SK-N-SH treated with all-trans-retinoic acid at 6 μM for 48 hours (cell line): ENCODE measurements around the gene ELFN2.

ENCODE experiments used
- CREB5 ChIP-seq: fragments of 250-450 bp; sonication (Bioruptor Pico); IDR thresholded peaks from 2 replicates; pipeline ENCODE4 v1.5.1; 2020; ENCODE audit warnings: low read depth, mild to moderate bottlenecking, moderate library complexity
- CSRNP3 ChIP-seq: fragments of 250-450 bp; sonication (Bioruptor Pico); IDR thresholded peaks from 2 replicates; pipeline ENCODE4 v1.5.1; 2021; ENCODE audit warnings: mild to moderate bottlenecking, moderate library complexity
- OSR1 ChIP-seq: fragments of 250-450 bp; sonication (Bioruptor Pico); IDR thresholded peaks from 2 replicates; pipeline ENCODE4 v1.8.0; 2022; ENCODE audit warnings: moderate library complexity, mild to moderate bottlenecking, inconsistent platforms
- ZC3H10 ChIP-seq: fragments of 250-450 bp; sonication (Bioruptor Pico); IDR thresholded peaks from 2 replicates; pipeline ENCODE4 v1.5.1; 2021; ENCODE audit warnings: mild to moderate bottlenecking, moderate library complexity
- ZNF70 ChIP-seq: fragments of 450-650 bp; formaldehyde crosslinking; IDR thresholded peaks from 2 replicates; pipeline ENCODE4 v1.5.0; 2020; ENCODE audit warnings: mild to moderate bottlenecking, moderate library complexity
- TF ChIP-seq, protein P1 (sequence below): fragments of 250-450 bp; sonication (Bioruptor Pico); IDR thresholded peaks from 2 replicates; pipeline ENCODE4 v1.8.0; 2020; ENCODE audit warnings: mild to moderate bottlenecking, moderate library complexity, borderline replicate concordance
- TF ChIP-seq, protein P2 (sequence below): fragments of 250-450 bp; sonication (Bioruptor Pico); IDR thresholded peaks from 2 replicates; pipeline ENCODE4 v1.8.0; 2021; ENCODE audit warnings: low read depth, mild to moderate bottlenecking, moderate library complexity, borderline replicate concordance

- TF ChIP-seq ZC3H10 (CRISPR knock-in tag) (no peak), ZNF70 (no peak), OSR1 (no peak), CREB5 (CRISPR knock-in tag) (no peak), CSRNP3 (CRISPR knock-in tag) (no peak)
- TF ChIP-seq, protein P1, sequence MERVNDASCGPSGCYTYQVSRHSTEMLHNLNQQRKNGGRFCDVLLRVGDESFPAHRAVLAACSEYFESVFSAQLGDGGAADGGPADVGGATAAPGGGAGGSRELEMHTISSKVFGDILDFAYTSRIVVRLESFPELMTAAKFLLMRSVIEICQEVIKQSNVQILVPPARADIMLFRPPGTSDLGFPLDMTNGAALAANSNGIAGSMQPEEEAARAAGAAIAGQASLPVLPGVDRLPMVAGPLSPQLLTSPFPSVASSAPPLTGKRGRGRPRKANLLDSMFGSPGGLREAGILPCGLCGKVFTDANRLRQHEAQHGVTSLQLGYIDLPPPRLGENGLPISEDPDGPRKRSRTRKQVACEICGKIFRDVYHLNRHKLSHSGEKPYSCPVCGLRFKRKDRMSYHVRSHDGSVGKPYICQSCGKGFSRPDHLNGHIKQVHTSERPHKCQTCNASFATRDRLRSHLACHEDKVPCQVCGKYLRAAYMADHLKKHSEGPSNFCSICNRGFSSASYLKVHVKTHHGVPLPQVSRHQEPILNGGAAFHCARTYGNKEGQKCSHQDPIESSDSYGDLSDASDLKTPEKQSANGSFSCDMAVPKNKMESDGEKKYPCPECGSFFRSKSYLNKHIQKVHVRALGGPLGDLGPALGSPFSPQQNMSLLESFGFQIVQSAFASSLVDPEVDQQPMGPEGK: no peak
- TF ChIP-seq, protein P2, sequence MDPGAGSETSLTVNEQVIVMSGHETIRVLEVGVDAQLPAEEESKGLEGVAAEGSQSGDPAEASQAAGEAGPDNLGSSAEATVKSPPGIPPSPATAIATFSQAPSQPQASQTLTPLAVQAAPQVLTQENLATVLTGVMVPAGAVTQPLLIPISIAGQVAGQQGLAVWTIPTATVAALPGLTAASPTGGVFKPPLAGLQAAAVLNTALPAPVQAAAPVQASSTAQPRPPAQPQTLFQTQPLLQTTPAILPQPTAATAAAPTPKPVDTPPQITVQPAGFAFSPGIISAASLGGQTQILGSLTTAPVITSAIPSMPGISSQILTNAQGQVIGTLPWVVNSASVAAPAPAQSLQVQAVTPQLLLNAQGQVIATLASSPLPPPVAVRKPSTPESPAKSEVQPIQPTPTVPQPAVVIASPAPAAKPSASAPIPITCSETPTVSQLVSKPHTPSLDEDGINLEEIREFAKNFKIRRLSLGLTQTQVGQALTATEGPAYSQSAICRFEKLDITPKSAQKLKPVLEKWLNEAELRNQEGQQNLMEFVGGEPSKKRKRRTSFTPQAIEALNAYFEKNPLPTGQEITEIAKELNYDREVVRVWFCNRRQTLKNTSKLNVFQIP (CRISPR knock-in tag): no peak
Measured at GRCh38 chr22:37349043-37349814, 78.0 kb downstream of the ELFN2 start.
